ENCODE results near the gene LTBR.

LTBR gene

GRCh38 chr12:6430124-6430989 is 46.4 kb downstream of the LTBR start (continued):
- TF ChIP-seq, protein P1, sequence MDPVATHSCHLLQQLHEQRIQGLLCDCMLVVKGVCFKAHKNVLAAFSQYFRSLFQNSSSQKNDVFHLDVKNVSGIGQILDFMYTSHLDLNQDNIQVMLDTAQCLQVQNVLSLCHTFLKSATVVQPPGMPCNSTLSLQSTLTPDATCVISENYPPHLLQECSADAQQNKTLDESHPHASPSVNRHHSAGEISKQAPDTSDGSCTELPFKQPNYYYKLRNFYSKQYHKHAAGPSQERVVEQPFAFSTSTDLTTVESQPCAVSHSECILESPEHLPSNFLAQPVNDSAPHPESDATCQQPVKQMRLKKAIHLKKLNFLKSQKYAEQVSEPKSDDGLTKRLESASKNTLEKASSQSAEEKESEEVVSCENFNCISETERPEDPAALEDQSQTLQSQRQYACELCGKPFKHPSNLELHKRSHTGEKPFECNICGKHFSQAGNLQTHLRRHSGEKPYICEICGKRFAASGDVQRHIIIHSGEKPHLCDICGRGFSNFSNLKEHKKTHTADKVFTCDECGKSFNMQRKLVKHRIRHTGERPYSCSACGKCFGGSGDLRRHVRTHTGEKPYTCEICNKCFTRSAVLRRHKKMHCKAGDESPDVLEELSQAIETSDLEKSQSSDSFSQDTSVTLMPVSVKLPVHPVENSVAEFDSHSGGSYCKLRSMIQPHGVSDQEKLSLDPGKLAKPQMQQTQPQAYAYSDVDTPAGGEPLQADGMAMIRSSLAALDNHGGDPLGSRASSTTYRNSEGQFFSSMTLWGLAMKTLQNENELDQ (tag by site-specific recombination; IDR thresholded peaks at IDR 0.05; ENCODE audit: low read depth) = no peak
- TF ChIP-seq ZIC2 (tag by site-specific recombination; IDR thresholded peaks at IDR 0.05) (no peak), SP7 (tag by site-specific recombination; IDR thresholded peaks at IDR 0.05) (peak; percentile 78), ZNF184 (tag by site-specific recombination; IDR thresholded peaks at IDR 0.05) (peak; percentile 71; the same call in 1 of the 2 replicates), ZNF398 (tag by site-specific recombination; IDR thresholded peaks at IDR 0.05) (peak; percentile 30; the same call in 1 of the 2 replicates), ZNF654 (tag by site-specific recombination; IDR thresholded peaks at IDR 0.05; ENCODE audit: low read depth) (0 out of 2 replicates have a peak, but pooled peaks have one; percentile 1), SP2 (tag by site-specific recombination; IDR thresholded peaks at IDR 0.05) (no peak), ZFP37 (tag by site-specific recombination; IDR thresholded peaks at IDR 0.05) (0 out of 2 replicates have a peak, but pooled peaks have one; percentile 36), ZNF114 (tag by site-specific recombination; IDR thresholded peaks at IDR 0.05) (no peak), TRIM28 (IDR thresholded peaks at IDR 0.05; ENCODE audit: borderline replicate concordance, low read length) (peak; percentile 72), PRDM1 (tag by site-specific recombination; IDR thresholded peaks at IDR 0.05) (peak; percentile 70), ZBTB17 (tag by site-specific recombination; IDR thresholded peaks at IDR 0.05) (peak; percentile 53; the same call in 1 of the 2 replicates), ZBTB8A (tag by site-specific recombination; IDR thresholded peaks at IDR 0.05) (peak; percentile 82), ZNF2 (tag by site-specific recombination; IDR thresholded peaks at IDR 0.05) (0 out of 2 replicates have a peak, but pooled peaks have one; percentile 43), ZNF24 (tag by site-specific recombination; IDR thresholded peaks at IDR 0.05) (peak; percentile 56; the same call in 1 of the 2 replicates), ZNF747 (tag by site-specific recombination; IDR thresholded peaks at IDR 0.05) (no peak), KLF10 (tag by site-specific recombination; IDR thresholded peaks at IDR 0.05) (peak; percentile 71), KLF9 (tag by site-specific recombination; IDR thresholded peaks at IDR 0.05; ENCODE audit: low read depth) (peak; percentile 37; the same call in 1 of the 2 replicates), PATZ1 (tag by site-specific recombination; IDR thresholded peaks at IDR 0.05) (peak; percentile 57; the same call in 1 of the 2 replicates)
- TF ChIP-seq, protein P2, sequence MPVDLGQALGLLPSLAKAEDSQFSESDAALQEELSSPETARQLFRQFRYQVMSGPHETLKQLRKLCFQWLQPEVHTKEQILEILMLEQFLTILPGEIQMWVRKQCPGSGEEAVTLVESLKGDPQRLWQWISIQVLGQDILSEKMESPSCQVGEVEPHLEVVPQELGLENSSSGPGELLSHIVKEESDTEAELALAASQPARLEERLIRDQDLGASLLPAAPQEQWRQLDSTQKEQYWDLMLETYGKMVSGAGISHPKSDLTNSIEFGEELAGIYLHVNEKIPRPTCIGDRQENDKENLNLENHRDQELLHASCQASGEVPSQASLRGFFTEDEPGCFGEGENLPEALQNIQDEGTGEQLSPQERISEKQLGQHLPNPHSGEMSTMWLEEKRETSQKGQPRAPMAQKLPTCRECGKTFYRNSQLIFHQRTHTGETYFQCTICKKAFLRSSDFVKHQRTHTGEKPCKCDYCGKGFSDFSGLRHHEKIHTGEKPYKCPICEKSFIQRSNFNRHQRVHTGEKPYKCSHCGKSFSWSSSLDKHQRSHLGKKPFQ (tag by site-specific recombination; IDR thresholded peaks at IDR 0.05) = peak; percentile 98
- TF ChIP-seq, protein P3, sequence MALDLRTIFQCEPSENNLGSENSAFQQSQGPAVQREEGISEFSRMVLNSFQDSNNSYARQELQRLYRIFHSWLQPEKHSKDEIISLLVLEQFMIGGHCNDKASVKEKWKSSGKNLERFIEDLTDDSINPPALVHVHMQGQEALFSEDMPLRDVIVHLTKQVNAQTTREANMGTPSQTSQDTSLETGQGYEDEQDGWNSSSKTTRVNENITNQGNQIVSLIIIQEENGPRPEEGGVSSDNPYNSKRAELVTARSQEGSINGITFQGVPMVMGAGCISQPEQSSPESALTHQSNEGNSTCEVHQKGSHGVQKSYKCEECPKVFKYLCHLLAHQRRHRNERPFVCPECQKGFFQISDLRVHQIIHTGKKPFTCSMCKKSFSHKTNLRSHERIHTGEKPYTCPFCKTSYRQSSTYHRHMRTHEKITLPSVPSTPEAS (tag by site-specific recombination; IDR thresholded peaks at IDR 0.05) = peak; percentile 42
- TF ChIP-seq, protein P4, sequence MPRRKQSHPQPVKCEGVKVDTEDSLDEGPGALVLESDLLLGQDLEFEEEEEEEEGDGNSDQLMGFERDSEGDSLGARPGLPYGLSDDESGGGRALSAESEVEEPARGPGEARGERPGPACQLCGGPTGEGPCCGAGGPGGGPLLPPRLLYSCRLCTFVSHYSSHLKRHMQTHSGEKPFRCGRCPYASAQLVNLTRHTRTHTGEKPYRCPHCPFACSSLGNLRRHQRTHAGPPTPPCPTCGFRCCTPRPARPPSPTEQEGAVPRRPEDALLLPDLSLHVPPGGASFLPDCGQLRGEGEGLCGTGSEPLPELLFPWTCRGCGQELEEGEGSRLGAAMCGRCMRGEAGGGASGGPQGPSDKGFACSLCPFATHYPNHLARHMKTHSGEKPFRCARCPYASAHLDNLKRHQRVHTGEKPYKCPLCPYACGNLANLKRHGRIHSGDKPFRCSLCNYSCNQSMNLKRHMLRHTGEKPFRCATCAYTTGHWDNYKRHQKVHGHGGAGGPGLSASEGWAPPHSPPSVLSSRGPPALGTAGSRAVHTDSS (tag by site-specific recombination; IDR thresholded peaks at IDR 0.05) = no peak
- TF ChIP-seq, protein P5, sequence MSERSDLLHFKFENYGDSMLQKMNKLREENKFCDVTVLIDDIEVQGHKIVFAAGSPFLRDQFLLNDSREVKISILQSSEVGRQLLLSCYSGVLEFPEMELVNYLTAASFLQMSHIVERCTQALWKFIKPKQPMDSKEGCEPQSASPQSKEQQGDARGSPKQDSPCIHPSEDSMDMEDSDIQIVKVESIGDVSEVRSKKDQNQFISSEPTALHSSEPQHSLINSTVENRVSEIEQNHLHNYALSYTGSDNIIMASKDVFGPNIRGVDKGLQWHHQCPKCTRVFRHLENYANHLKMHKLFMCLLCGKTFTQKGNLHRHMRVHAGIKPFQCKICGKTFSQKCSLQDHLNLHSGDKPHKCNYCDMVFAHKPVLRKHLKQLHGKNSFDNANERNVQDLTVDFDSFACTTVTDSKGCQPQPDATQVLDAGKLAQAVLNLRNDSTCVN (tag by site-specific recombination; optimal IDR thresholded peaks at IDR 0.05) = peak; percentile 17
